Ishikawa (cell line): ENCODE data around the gene NSG2.

ENCODE experiments used
- EGR1 ChIP-seq: IDR thresholded peaks from 2 replicates; pipeline ENCODE4 v1.6.1; 2012
- EP300 ChIP-seq: IDR thresholded peaks from 2 replicates; pipeline ENCODE4 v1.6.1; 2012; ENCODE audit warnings: borderline replicate concordance
- RAD21 ChIP-seq: IDR thresholded peaks from 2 replicates; pipeline ENCODE4 v1.6.1; 2012; ENCODE audit warnings: low read depth
- TAF1 ChIP-seq: IDR thresholded peaks from 2 replicates; pipeline ENCODE4 v1.6.1; 2012; ENCODE audit warnings: low read depth, mild to moderate bottlenecking

DNA sequence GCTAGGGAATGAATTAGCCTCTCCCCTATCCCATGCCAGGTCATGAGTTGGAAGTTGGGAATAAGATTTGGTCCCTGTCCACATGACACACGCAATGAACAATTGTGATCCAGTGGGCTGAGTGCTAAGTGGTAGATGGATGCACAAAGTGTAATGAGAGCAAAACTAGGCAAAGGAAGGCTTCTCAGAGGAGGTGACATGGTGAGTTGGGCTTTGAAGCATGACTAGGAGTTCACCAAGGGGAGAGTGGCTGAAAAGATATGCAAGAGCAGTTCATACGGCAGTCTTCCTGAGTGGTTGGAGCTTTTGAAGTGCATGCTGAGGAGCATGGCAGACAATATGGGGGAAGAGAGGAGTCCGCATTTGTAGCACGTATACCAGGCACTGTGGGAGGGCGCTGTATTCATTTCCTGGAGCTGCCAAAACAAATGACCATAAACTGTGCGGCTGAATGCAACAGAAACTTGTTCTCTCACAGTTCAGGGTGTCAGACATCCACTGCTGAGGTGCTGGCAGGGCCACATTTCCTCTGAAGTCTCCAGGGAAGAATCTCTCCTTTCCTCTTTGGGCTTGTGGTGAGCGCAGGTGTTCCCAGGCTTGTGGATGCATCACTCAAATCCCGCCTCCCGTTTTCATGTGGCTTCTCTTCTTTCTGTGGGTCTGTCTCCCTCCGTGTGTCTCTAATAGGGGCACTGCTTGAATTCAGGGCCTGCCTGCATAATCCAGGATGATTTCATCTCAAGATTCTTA, 49.5 kb downstream of the NSG2 start:
- no peak for TF ChIP-seq RAD21
- no peak for TF ChIP-seq EGR1
- no peak for TF ChIP-seq EP300
- TF ChIP-seq TAF1: no peak
